22Rv1 (cell line): ENCODE results near the gene OCA2.
"Not testable (repeated sequence)": the region's sequence is repeated elsewhere in the genome, so short reads cannot be mapped to it uniquely, and the experiment has no call there.

Experiments used
- H3K27ac ChIP-seq: fragments of 450-650 bp; 2 replicates; pipeline ENCODE4 v1.5.1; 2017
- CTCF ChIP-seq: fragments of 450-650 bp; IDR thresholded peaks from 2 replicates; pipeline ENCODE4 v1.5.1; 2017; ENCODE audit warnings: mild to moderate bottlenecking
- ZFX ChIP-seq: fragments of 450-650 bp; IDR thresholded peaks from 2 replicates; pipeline ENCODE4 v1.6.1; 2017; ENCODE audit warnings: antibody characterized with exemption, borderline replicate concordance

OCA2 gene

GRCh38 chr15:28013480-28013879 lies 85.6 kb downstream of the OCA2 start:
- H3K27ac ChIP-seq: no peak overlapping the region
- TF ChIP-seq ZFX (no peak), CTCF (no peak)

- no peak overlapping the region for H3K27ac ChIP-seq
- TF ChIP-seq CTCF (no peak), ZFX (no peak)
These were observed 86.9 kb downstream of the OCA2 start for GRCh38 chr15:28012231-28012630.

- H3K27ac ChIP-seq: not testable (repeated sequence)
These were observed 90.9 kb downstream of the OCA2 start for GRCh38 chr15:28008175-28008574.

- no peak overlapping the region for H3K27ac ChIP-seq
- no peak for TF ChIP-seq ZFX
- TF ChIP-seq CTCF: no peak
These were observed 92.8 kb downstream of the OCA2 start for GRCh38 chr15:28006116-28006905.

GRCh38 chr15:28005004-28005527 lies 94.0 kb downstream of the OCA2 start:
- TF ChIP-seq ZFX (no peak), CTCF (no peak)
- H3K27ac ChIP-seq: no peak overlapping the region

- no peak overlapping the region for H3K27ac ChIP-seq
- no peak for TF ChIP-seq ZFX
- TF ChIP-seq CTCF: no peak
These were observed 94.7 kb downstream of the OCA2 start for GRCh38 chr15:28004143-28005003.

- H3K27ac ChIP-seq: no peak overlapping the region
These were observed 95.6 kb downstream of the OCA2 start for GRCh38 chr15:28003302-28004037.

More at GRCh38 chr15:28003302-28004037, 95.6 kb downstream of the OCA2 start:
- TF ChIP-seq ZFX: no peak
- TF ChIP-seq CTCF: no peak
